DOHH2 (cell line): ENCODE data around the gene CREG2.

Source experiments
- CTCF ChIP-seq: fragments of 200-600 bp; sonication (generic); IDR thresholded peaks from one replicate; pipeline ENCODE4 v1.5.1; 2014; ENCODE audit warnings: antibody characterized with exemption, mild to moderate bottlenecking, low read depth, low read length; ENCODE audit not compliant: poor library complexity, severe bottlenecking
- EZH2phosphoT487 ChIP-seq: fragments of 200-600 bp; sonication (generic); IDR thresholded peaks from 2 replicates; pipeline ENCODE4 v1.6.1; 2017; ENCODE audit warnings: borderline replicate concordance, mild to moderate bottlenecking, antibody characterized with exemption, low read length, moderate library complexity, mixed read lengths

- TF ChIP-seq CTCF (no peak), EZH2phosphoT487 (no peak)
Measured at GRCh38 chr2:101357376-101357775, 29.9 kb downstream of the CREG2 start.
